ENCODE measurements around the gene HSF4. TPM values are rescaled to one million over a fixed set of nuclear protein-coding genes. Genes with fewer than 3 reads are reported as not detected.
A peak's percentile ranks its signal among the peaks of the same experiment; 100 is the strongest.

Gene HSF4
- total RNA-seq, 2 experiments from 2014 or later = 11.1 to 12.3 TPM

DNA sequence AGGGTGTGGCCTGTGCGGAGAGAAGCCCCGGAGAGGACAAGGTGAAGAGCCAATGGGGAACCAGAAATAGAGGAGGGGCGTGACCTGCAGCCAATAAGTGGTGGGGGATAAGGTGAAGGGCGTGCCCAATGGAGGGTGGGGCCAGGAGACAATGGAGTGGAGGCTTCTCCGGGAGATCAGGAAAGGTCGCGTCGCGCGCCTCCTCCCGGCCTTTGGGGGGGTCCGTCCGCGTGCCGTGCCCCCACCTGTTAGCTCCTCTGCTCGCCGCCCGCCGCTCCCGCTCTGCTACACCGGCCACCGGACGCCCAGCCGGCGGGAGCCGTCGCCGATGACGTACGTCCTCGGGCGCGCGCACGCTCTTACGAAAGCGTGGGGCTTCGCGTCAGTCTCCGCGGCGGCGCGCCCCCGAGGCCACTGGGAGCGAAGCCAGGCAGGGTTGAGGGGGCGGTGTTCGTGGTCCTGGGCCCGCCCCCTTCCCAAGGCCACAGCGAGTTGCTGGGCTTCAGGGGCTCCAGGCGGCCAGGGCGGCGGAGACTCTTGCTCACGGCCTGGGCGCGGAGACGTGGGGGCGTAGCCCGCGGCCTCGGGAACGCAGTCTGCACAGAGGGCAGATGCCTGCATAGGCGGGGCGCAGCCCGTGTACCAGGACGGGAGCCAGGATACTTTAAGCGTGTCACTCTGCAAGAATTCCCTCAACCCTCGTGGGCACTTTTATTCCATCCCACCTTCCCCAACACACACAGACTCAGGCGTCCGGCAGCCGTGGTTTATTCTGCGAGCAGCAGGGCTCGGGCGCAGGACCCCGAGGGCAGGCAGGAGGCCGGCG lies 19.3 kb downstream of the HSF4 start, which contains the start of gene MATCAP1:
Gene MATCAP1 (minus strand): TSS at position 337 of the 826 bp plus-strand sequence. CDS start 3,353 bp downstream, outside the sequence.
- intact Hi-C loops (cut with micrococcal nuclease) = loop anchor here (1.0 to 2.0 kb wide), 9 partner anchors 8 to 623 kb away; partner anchors contain the start of genes E2F4, RANBP10, TMEM208 and TSNAXIP1
- peaks cover 12% of the 10 kb centered on the region for H3K4me1 Mint-ChIP-seq (ENCODE audit: low read depth)
- H3K27me3 Mint-ChIP-seq (ENCODE audit: low read depth) = peaks cover 16% of the 10 kb centered on the region
- H3K9me3 Mint-ChIP-seq = no peaks in the 10 kb centered on the region
- peak; percentile 97 for DNase-seq
- H3K36me3 Mint-ChIP-seq (ENCODE audit: low read depth) = no peaks in the 10 kb centered on the region
- H3K4me3 Mint-ChIP-seq = peak within 1 kb of the TSS; percentile 50
- H3K27ac Mint-ChIP-seq = no peak within 1 kb of the TSS
- CTCF ChIA-PET = interaction anchor here (1.1 to 2.3 kb wide), 11 partner anchors 8 to 225 kb away, joined by 3 to 23 read pairs (median 6); partner anchors contain the start of genes ELMO3 and FHOD1

DNA sequence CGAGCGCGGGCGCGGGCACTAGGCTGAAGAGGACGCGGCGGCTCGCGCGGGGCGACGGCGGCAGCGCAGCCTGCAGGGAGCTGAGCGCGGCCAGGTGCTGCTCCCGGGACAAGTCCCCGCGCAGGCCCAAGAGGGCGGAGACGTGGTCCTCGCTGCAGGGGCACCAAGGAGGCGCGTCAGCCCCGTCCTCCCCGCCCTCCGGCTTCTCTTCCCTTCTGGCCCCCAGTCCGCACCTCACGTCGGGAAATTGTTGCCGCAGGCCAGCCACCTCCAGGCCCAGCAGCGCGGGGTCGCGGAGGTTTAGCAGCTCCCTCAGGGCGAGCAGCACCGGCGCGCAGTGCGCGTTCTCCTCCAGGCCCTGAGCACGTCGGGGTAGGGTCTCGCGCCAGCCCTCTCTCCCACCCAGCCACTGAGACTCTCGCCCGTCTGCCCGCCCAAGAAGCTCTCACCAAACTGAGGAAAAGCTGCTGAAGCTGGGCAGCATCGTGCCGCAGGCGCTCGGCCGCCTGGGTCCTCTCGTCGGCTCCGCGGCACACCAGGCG lies 20.0 kb downstream of the HSF4 start:
- Mint-ChIP-seq H3K27me3 (ENCODE audit: low read depth) (peaks cover 10% of the 10 kb centered on the region), H3K36me3 (ENCODE audit: low read depth) (no peaks in the 10 kb centered on the region), H3K27ac (no peak overlapping the region), H3K9me3 (no peaks in the 10 kb centered on the region), H3K4me1 (ENCODE audit: low read depth) (peaks cover 10% of the 10 kb centered on the region), H3K4me3 (peak overlapping the region; percentile 50)
- CTCF ChIA-PET = interaction anchor here (0.7 to 2.3 kb wide), 23 partner anchors 9 to 237 kb away, joined by 3 to 23 read pairs (median 6); partner anchors contain the start of genes ELMO3, FBXL8, FHOD1 and HSF4
- DNase-seq = no peak
- intact Hi-C loops (cut with micrococcal nuclease) = no loop called here

DNA sequence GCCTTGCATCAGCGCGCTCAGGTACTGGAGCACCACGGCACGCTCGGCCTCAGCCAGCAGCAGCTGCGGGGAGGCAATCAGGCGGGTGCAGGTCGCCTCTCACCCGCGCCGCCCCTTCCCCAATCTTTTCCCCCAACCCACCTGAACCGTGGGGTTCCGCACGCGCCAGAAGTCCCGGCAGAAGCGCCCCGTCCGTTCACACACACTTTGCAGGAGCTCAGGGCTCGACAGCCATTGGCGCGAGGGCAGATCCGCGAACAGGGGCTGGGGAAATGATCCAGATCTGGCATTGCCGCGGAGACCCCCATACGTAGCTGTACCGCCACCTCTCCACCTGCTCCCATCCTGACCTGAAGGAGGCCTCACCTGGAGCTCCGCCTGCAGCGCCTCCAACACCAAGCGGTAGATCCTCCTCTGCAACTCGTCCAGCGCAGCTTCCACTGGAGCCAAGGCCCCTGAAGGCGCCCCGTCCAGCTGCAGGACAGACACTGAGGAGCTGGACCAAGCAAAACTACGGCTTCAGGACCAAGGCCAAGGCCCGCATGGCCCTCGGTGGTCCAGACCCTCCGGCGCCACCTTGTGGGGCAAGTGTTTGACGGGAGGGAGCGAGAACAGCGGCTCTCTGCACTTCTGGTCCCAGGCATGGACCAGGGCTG lies 20.6 kb downstream of the HSF4 start:
- Mint-ChIP-seq H3K4me3 (peak overlapping the region; percentile 69), H3K9me3 (no peaks in the 10 kb centered on the region), H3K27ac (no peak overlapping the region)

DNA sequence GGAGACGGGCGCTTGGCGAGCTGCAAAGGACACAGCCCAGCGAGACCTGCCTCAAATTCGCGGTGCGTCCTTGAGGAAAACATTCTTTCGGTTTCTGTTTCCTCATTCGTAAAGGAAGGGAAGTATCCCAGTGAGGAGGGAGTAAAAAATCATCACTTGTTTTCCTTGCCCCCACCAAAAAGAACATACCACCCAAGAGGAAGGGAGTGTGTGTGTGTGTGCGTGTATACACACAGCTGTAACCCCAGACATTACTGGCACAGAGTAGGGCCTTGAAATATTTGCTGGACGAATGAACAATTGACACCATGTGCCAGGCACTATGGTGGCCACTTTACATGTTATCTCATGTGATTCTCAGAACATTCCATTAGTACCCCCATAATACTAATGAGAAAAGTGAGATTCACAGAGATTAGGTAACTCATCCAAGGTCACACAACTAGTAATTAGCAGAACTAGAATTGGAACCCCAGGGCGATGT lies 21.1 kb downstream of the HSF4 start:
- H3K4me1 Mint-ChIP-seq (ENCODE audit: low read depth) = peaks cover 10% of the 10 kb centered on the region
- CTCF ChIA-PET = interaction anchor here (0.6 to 2.3 kb wide), 20 partner anchors 10 to 241 kb away, joined by 3 to 23 read pairs (median 6); partner anchors contain the start of genes CES3, ELMO3, FBXL8 and FHOD1
- DNase-seq = no peak
- H3K4me3 Mint-ChIP-seq = no peak overlapping the region
- peaks cover 6% of the 10 kb centered on the region for H3K27me3 Mint-ChIP-seq (ENCODE audit: low read depth)
- no peak overlapping the region for H3K27ac Mint-ChIP-seq
- no peaks in the 10 kb centered on the region for H3K36me3 Mint-ChIP-seq (ENCODE audit: low read depth)
- no peaks in the 10 kb centered on the region for H3K9me3 Mint-ChIP-seq
- intact Hi-C loops (cut with micrococcal nuclease) = loop anchor here (1.0 kb wide), 2 partner anchors 208 to 231 kb away; no protein-coding TSS in a partner anchor

More for the DNA sequence above, 20.6 kb downstream of the HSF4 start:
- peak; percentile 88 for DNase-seq
- Mint-ChIP-seq H3K27me3 (ENCODE audit: low read depth) (peaks cover 6% of the 10 kb centered on the region), H3K36me3 (ENCODE audit: low read depth) (no peaks in the 10 kb centered on the region), H3K4me1 (ENCODE audit: low read depth) (peaks cover 10% of the 10 kb centered on the region)
- CTCF ChIA-PET = interaction anchor here (0.6 to 2.3 kb wide), 25 partner anchors 9 to 241 kb away, joined by 3 to 23 read pairs (median 5); partner anchors contain the start of genes CES3, ELMO3, FBXL8 and FHOD1
- intact Hi-C loops (cut with micrococcal nuclease) = loop anchor here (1.0 kb wide), 2 partner anchors 208 to 231 kb away; no protein-coding TSS in a partner anchor

DNA sequence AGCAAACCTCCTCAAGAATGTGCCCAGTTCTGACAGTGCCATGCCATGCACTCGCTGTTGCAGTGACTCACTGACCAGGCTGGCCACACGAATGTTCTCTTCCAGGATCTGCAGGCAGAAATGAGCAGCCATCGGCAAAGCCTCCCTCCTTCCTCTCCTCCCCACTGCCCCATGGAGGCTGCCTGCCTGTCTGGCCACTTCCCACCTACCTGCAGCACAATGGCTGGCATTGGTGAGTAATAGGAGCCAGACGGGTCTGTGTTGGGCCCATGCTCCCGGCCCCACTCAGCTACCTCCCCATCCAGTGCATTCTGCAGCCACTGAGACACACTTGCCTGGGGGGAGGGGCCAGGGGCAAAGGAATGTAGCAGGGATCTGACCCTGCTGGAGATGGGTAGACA lies 22.0 kb downstream of the HSF4 start:
- Mint-ChIP-seq H3K27ac (no peak overlapping the region), H3K27me3 (ENCODE audit: low read depth) (peaks cover 6% of the 10 kb centered on the region), H3K9me3 (no peaks in the 10 kb centered on the region), H3K4me3 (no peak overlapping the region), H3K36me3 (ENCODE audit: low read depth) (no peaks in the 10 kb centered on the region), H3K4me1 (ENCODE audit: low read depth) (peaks cover 14% of the 10 kb centered on the region)
- no peak for DNase-seq
- intact Hi-C loops (cut with micrococcal nuclease) = no loop called here
- CTCF ChIA-PET = no interaction called here

DNA sequence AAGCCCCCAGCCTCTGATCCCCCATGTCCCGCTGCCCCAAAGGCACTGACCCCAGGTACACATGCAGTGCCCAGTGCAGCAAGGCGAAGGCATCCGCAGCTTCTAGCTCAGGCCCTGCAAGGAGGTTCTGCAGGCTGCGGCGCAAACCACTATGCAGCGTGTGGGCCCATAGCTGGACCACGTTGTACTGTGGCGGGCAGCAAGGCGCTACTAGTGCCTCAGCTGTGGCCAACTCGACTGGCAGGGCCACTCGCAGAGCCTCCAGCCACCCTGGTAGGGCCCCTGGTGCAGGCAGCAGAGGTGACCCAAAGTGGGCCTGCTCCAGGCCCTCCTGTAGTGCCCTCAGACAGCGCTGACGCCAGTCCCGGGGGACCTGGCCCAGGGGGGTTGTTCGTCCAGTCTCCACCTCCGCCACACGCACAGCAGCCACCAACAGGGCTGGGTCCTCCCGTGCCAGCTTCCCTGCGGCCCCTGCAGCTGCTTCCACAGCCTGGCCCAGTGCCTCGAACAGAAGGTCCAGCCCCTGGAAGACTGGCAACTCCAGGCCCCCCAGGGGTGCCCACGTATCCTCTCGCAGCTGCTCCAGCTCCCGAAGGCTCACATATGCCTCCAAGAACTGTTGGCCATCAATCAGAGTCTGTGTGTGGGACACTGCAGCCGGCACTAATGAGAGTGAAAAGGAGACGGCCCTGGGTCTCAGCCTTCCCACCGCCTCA lies 22.8 kb downstream of the HSF4 start:
- intact Hi-C loops (cut with micrococcal nuclease) = no loop called here
- H3K4me3 Mint-ChIP-seq = no peak overlapping the region
- H3K36me3 Mint-ChIP-seq (ENCODE audit: low read depth) = no peaks in the 10 kb centered on the region
- H3K4me1 Mint-ChIP-seq (ENCODE audit: low read depth) = peaks cover 14% of the 10 kb centered on the region
- no peak overlapping the region for H3K27ac Mint-ChIP-seq
- DNase-seq = no peak
- CTCF ChIA-PET = interaction anchor here (0.8 kb wide), 1 partner anchor 33 kb away, joined by 3 read pairs; no protein-coding TSS in a partner anchor
- H3K27me3 Mint-ChIP-seq (ENCODE audit: low read depth) = peaks cover 6% of the 10 kb centered on the region
- no peaks in the 10 kb centered on the region for H3K9me3 Mint-ChIP-seq

DNA sequence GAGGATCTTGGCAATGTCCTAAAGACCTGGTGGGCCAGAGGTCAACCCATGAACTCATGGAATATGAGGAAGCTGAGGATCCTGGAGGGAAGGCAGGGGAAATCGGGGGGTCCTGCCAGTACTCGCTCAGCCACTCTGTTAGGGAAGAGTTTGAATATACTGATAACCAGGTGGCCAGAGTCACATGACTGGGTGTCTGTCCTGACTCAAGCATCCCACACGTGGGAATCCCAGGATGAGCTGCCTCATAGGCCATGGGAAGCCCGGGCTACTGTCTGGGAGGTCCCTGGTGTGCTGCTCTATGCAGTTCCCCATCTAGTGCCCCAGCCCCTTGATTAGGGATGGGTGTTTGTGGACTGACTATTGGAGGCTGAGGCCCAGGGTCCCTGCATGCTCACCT lies 23.8 kb downstream of the HSF4 start:
- intact Hi-C loops (cut with micrococcal nuclease) = no loop called here
- no peak for DNase-seq
- no peak overlapping the region for H3K4me3 Mint-ChIP-seq

DNA sequence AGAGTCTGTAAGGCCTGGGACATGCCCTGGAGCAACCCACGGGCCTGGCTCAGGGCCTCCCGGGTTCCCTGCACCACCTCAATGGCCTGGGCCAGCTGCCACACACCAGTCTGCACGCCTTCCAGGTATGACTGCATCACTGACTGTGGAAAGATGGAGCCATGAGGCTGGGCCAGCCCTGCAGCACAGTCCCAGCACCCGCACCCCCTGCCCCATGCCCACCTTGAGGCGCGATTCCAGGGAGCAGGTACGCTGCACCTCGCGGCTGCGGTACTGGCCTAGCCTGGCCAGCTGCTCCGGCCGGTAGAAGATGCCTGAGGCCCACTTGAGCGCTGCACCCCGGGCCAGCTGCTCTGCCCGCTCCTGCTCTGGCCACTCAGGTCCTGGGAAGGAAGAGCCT lies 24.3 kb downstream of the HSF4 start:
- H3K27me3 Mint-ChIP-seq (ENCODE audit: low read depth) = peaks cover 6% of the 10 kb centered on the region
- CTCF ChIA-PET = interaction anchor here (1.6 kb wide), 1 partner anchor 171 kb away, joined by 4 read pairs; no protein-coding TSS in a partner anchor
- H3K4me1 Mint-ChIP-seq (ENCODE audit: low read depth) = peaks cover 29% of the 10 kb centered on the region
- peaks cover 5% of the 10 kb centered on the region for H3K36me3 Mint-ChIP-seq (ENCODE audit: low read depth)
- H3K9me3 Mint-ChIP-seq = no peaks in the 10 kb centered on the region
- no peak for DNase-seq
- no peak overlapping the region for H3K27ac Mint-ChIP-seq
- intact Hi-C loops (cut with micrococcal nuclease) = no loop called here
- H3K4me3 Mint-ChIP-seq = no peak overlapping the region

More for the DNA sequence above, 23.8 kb downstream of the HSF4 start:
- Mint-ChIP-seq H3K4me1 (ENCODE audit: low read depth) (peaks cover 24% of the 10 kb centered on the region), H3K9me3 (no peaks in the 10 kb centered on the region), H3K27ac (no peak overlapping the region), H3K36me3 (ENCODE audit: low read depth) (peaks cover 4% of the 10 kb centered on the region), H3K27me3 (ENCODE audit: low read depth) (peaks cover 6% of the 10 kb centered on the region)
- CTCF ChIA-PET = interaction anchor here (1.6 kb wide), 1 partner anchor 170 kb away, joined by 4 read pairs; no protein-coding TSS in a partner anchor

DNA sequence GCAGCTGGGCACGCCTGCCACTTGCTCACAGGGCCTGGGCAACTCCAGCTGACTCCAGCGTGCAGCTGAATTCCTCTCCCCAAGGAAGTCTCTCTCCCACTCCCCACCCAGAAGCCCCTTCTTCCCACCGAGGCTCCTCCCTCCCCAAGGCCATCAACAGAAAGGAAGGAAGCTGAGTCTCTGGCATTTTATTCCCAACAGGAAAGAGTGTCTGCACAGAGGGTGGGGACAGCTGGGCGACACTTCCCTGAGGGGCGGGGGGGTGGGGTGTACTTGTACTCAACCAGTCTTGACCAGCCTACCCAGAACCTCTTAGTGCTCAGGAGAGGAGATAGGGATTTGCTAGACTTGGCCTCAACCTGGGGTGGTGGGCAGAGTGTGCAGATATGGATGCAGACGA lies 25.5 kb downstream of the HSF4 start, which contains the start of gene EXOC3L1:
Gene EXOC3L1 (minus strand): TSS at position 96 of the 400 bp plus-strand sequence. CDS start 460 bp downstream, outside the sequence.
- Mint-ChIP-seq H3K4me3 (no peak within 1 kb of the TSS), H3K27ac (no peak within 1 kb of the TSS), H3K36me3 (ENCODE audit: low read depth) (peaks cover 7% of the 10 kb centered on the region), H3K27me3 (ENCODE audit: low read depth) (peaks cover 5% of the 10 kb centered on the region), H3K9me3 (no peaks in the 10 kb centered on the region), H3K4me1 (ENCODE audit: low read depth) (peaks cover 35% of the 10 kb centered on the region)
- no peak for DNase-seq
- intact Hi-C loops (cut with micrococcal nuclease) = no loop called here
- CTCF ChIA-PET = interaction anchor here (1.0 kb wide), 1 partner anchor 8 kb away, joined by 3 read pairs; no protein-coding TSS in a partner anchor

DNA sequence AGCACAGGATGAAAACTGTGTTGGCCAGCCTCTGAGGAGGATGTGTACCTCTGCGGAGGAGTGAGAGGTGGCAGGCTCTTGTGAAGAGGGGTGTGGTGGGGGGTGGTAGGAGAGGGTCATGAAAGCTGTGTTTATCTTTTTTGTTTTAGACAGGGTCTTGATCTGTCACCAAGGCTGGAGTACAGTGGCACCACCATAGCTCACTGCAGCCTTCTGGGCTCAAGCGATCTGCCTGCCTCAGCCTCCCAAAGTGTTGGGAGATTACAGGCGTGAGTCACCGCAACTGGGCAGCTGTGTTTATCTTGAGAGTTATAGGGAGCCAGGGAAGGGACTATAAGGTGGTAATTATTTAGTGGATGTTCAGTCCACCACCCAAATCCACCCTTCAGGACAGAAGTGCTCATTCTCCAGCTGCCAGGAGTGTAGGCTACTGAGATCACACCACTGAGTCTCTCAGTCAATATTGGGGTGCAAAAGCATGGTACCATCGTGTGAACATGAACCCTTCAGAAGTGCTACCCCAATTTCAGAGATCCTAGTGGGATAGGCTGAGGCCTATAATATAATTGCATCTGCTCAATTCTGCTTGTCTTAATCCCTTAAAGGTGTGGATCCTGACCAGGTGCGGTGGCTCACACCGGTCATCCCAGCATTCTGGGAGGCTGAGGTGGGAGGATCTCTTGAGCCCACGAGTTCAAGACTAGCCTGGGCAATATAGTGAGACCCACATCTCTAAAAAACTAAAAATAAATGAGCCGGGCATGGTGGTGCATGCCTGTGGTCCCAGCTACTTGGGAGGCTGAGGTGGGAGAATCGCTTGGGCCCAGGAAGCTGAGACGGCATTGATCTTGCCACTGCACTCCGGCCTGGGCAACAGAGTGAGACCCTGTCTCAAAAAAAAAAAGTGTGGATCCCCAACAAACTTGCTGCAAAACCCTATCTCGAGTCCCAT lies 26.2 kb downstream of the HSF4 start:
- Mint-ChIP-seq H3K27me3 (ENCODE audit: low read depth) (no peaks in the 10 kb centered on the region), H3K4me1 (ENCODE audit: low read depth) (peaks cover 34% of the 10 kb centered on the region), H3K27ac (peak overlapping the region; percentile 80), H3K9me3 (no peaks in the 10 kb centered on the region), H3K4me3 (peak overlapping the region; percentile 86), H3K36me3 (ENCODE audit: low read depth) (peaks cover 11% of the 10 kb centered on the region)
- intact Hi-C loops (cut with micrococcal nuclease) = no loop called here
- CTCF ChIA-PET = interaction anchor here (1.0 kb wide), 1 partner anchor 8 kb away, joined by 3 read pairs; no protein-coding TSS in a partner anchor
- DNase-seq = no peak

Measured in activated naive CD4-positive, alpha-beta T cell treated with anti-CD3 and anti-CD28 coated beads for 36 hours (primary cell).